Ovary (tissue), 9 donors: ENCODE data around the gene SFI1. TPM values are rescaled to one million over a fixed set of nuclear protein-coding genes. Genes with fewer than 3 reads are reported as not detected.

Experiments
- DNase-seq, 5 donors: peaks; one replicate each; pipeline ENCODE4 v3.0.0-alpha.2; 2019 to 2020
- H3K27ac ChIP-seq, 2 donors: fragments of 200-600 bp; one replicate each; pipeline versions ENCODE4 v1.5.1 to v1.8.0; 2019 to 2022
- H3K27me3 ChIP-seq: fragments of 200-600 bp; one replicate; pipeline ENCODE4 v1.8.0; 2022
- H3K36me3 ChIP-seq: fragments of 200-600 bp; sonication (generic); one replicate; pipeline ENCODE4 v1.5.1; 2019
- H3K4me1 ChIP-seq: one replicate; pipeline ENCODE4 v1.8.1; 2013; ENCODE audit warnings: mild to moderate bottlenecking, moderate library complexity; ENCODE audit not compliant: insufficient read depth
- H3K4me3 ChIP-seq: fragments of 200-600 bp; sonication (generic); one replicate; pipeline ENCODE4 v1.5.1; 2017
- H3K9me3 ChIP-seq, 2 donors: fragments of 200-600 bp in 1 of 2; sonication (generic) in 1 of 2; one replicate each; pipeline versions ENCODE4 v1.5.1 to v1.8.1; 2013 to 2019; ENCODE audit warnings: mild to moderate bottlenecking in 1 of 2, moderate library complexity in 1 of 2
- EP300 ChIP-seq: sonication (generic); formaldehyde crosslinking; IDR thresholded peaks from one replicate; pipeline ENCODE4 v1.6.1; 2017; ENCODE audit warnings: antibody characterized with exemption
- POLR2A ChIP-seq: fragments of 450-650 bp; IDR thresholded peaks from one replicate; pipeline ENCODE4 v1.6.1; 2017; ENCODE audit warnings: antibody characterized with exemption, mild to moderate bottlenecking, moderate library complexity
- WGBS, 3 donors: extraction: QIAGEN DNeasy Blood & Tissue Kit in 1 of 3; methylation state at CpG; one replicate each; pipeline versions ENCODE4 v1.1.5 to v1.1.7; 2013 to 2017; 5-methylcytosine and 5-hydroxymethylcytosine counted together
- intact Hi-C, 4 donors: fragments of 100-400 bp; cut with DNase I; formaldehyde crosslinking; loops; one replicate each; pipeline versions ENCODE4 v1.11.0 to v1.15.1; 2022 to 2023
- microRNA-seq, 3 donors: library from miRNA; unstranded; fragments of <30 nt; microRNA quantifications; one replicate each; pipeline versions ENCODE4 to v1.2.0, GENCODE V29; 2019 to 2020
- polyA plus RNA-seq, 2 donors: library from polyadenylated mRNA; stranded (reverse); fragments of 200-250 nt in 1 of 2; fragments of 350-450 nt in 1 of 2; fragmentation: Illumina TruSeq in 1 of 2; extraction: RNeasy Lipid Tissue Mini Kit (QIAGEN cat#74804) in 1 of 2; gene quantifications; one replicate each; pipeline ENCODE4 v1.2.3, GENCODE V29; 2013 to 2014
- small RNA-seq: library from RNA; depleted of rRNA; stranded (forward); fragments of <200 nt; gene quantifications from one replicate; pipeline ENCODE3, GENCODE V24; 2016
- total RNA-seq, 7 donors: library from RNA; depleted of rRNA in 2 of 7; stranded (reverse); fragments of >200 nt in 2 of 7; fragmentation: NEBNext Ultra II Directional in 3 of 7; extraction: Animal tissue kit (Norgen Biotek cat#: 25700) in 3 of 7; gene quantifications; one replicate each; pipeline versions ENCODE4 v1.1.0 to v1.2.4, GENCODE V29; 2016 to 2023
- TF ChIP-seq, protein P1 (sequence below), 3 donors: fragments of 450-650 bp in 2 of 3; fragments of 200-600 bp in 1 of 3; IDR thresholded peaks; one replicate each; pipeline versions ENCODE4 v1.5.1 to v1.8.0; 2016 to 2022; ENCODE audit warnings: antibody characterized with exemption in 3 of 3, mild to moderate bottlenecking in 1 of 3
- donor health status: DM: no; HTN: no; CAD: no; lungs with moderate emphysema.
- donor health status: DM: no; HTN: no; CAD: no.
- donor health status: Bipolar disorder and iron deficiency.
- donor health status: DM: yes; HTN: yes; CAD: no.
- donor health status: DM: no; HTN: no; CAD: no.
- donor health status: DM: yes; HTN: yes; CAD: no.

SFI1 gene
- total and polyA plus RNA-seq, 9 donors, result 10.8 to 33.9 (median 25.2) TPM

DNA sequence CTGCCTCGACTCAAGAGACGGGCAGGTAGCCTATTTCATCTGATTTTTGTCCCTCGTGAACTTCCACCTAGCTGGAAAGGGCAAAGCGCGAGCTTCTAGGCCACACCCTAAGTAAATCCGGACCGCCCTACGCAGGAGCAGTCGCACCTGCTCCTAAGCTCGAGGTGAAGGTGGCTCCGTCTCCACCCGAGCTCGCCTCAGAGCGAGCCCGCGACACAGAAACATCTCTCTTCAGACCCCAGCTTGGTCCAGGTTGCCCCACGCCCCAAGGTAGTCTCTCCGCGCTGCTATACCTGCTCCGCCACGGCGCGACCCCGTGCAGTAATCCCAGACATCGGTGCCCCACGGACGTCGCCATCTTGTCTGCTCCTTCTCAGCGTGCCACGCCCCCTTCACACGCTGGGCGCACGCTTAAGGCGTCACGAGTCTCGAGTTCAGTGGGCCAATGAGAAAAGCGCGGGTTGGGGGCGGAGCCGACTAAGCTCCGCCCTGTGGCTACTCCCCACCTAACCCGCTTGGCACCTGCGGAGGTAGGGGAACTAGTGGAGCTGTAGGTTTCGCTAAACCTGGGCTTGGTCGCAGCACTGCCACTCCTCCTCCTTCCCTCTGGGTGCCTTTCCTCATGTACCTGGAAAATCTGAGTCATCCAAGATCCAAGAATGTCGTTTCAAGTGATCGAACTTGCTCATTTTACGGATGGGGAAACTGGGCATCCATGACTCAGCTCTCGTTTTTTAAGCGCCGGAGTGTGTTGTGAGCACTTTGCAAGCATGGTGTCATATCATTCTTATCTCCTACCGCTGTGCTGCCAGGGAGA lies 165.7 kb downstream of the SFI1 start, which contains the start of gene PISD:
PISD (minus strand) TSS at position 365 of the 817 bp plus-strand sequence; CDS start at position 358, 7 bp downstream.
- H3K4me1 ChIP-seq, result peaks cover 5% of the 10 kb centered on the region
- peak within 1 kb of the TSS in 1 of 2 donors; percentile 48 for H3K27ac ChIP-seq
- H3K27me3 ChIP-seq, result no peaks in the 10 kb centered on the region
- intact Hi-C loops, result no loop called here
- H3K9me3 ChIP-seq, result no peaks in the 10 kb centered on the region
- 2 to 3% (median 3%) methylated on average over 52 of the region's 52 CpGs for WGBS, 3 donors
- H3K4me3 ChIP-seq, result peak within 1 kb of the TSS; percentile 53
- no peaks in the 10 kb centered on the region for H3K36me3 ChIP-seq
- no peak for TF ChIP-seq EP300
- peak; percentile 40 for TF ChIP-seq POLR2A
- DNase-seq, result peak; percentile 93 to 97 (median 95)

DNA sequence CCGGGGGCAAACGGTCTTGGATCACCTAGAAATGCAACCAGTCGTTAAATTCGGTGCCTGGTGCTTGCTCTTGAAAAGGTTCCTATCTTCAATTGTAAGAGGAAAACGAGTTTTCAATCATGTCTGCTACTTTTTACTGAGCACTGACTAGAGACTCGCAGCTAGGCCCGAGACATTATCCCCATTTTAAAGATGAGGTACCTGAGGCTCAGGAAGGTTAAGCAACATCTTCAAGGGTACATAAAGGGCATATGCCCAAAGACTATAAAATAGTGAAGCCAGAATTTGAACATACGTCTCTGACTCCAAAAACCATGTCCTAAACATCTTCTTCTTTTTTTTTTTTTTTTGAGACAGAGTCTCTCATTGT lies 166.3 kb downstream of the SFI1 start:
- Histone ChIP-seq H3K27me3 (no peaks in the 10 kb centered on the region), H3K27ac (no peak overlapping the region), H3K4me1 (peaks cover 5% of the 10 kb centered on the region), H3K9me3 (no peaks in the 10 kb centered on the region), H3K36me3 (no peaks in the 10 kb centered on the region), H3K4me3 (peak overlapping the region; percentile 53)
- WGBS, 3 donors, result 59 to 67% (median 60%) methylated on average over 8 of the region's 8 CpGs
- TF ChIP-seq, protein P1, sequence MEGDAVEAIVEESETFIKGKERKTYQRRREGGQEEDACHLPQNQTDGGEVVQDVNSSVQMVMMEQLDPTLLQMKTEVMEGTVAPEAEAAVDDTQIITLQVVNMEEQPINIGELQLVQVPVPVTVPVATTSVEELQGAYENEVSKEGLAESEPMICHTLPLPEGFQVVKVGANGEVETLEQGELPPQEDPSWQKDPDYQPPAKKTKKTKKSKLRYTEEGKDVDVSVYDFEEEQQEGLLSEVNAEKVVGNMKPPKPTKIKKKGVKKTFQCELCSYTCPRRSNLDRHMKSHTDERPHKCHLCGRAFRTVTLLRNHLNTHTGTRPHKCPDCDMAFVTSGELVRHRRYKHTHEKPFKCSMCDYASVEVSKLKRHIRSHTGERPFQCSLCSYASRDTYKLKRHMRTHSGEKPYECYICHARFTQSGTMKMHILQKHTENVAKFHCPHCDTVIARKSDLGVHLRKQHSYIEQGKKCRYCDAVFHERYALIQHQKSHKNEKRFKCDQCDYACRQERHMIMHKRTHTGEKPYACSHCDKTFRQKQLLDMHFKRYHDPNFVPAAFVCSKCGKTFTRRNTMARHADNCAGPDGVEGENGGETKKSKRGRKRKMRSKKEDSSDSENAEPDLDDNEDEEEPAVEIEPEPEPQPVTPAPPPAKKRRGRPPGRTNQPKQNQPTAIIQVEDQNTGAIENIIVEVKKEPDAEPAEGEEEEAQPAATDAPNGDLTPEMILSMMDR (IDR thresholded peaks at IDR 0.05), result no peak
- TF ChIP-seq POLR2A, result no peak
- no peak for TF ChIP-seq EP300
- intact Hi-C loops, result no loop called here
- DNase-seq, result no peak

Small RNA genes within 50 kb of the gene (microRNA-seq; reads per million reads assigned to microRNA genes)
- 0 reads per million in 3 donors for gene MIR7109

Small RNA genes within 50 kb of the gene (small RNA-seq; reads per million reads assigned to genes)
- not detected for gene AL096701.2
- not detected for gene RNU6-28P

Other genes starting within 250 kb of the SFI1 start
- gene PIK3IP1, start 204.0 kb upstream of the SFI1 start, total RNA-seq, result 10 to 100 TPM; 10.8 to 34.2 (median 18.7) TPM
- 10 to 100 TPM; 26.5 to 48.9 TPM for gene PIK3IP1, start 204.0 kb upstream of the SFI1 start, polyA plus RNA-seq
- gene PATZ1, start 150.2 kb upstream of the SFI1 start, total RNA-seq, result 10 to 100 TPM; 26.3 to 44.5 (median 39.3) TPM
- 10 to 100 TPM; 26.8 to 29.7 TPM for gene PATZ1, start 150.2 kb upstream of the SFI1 start, polyA plus RNA-seq
- 10 to 100 TPM; 46.8 to 71.8 (median 54.4) TPM for gene DRG1, start 96.9 kb upstream of the SFI1 start, total RNA-seq
- 10 to 100 TPM; 49.3 to 87.1 TPM for gene DRG1, start 96.9 kb upstream of the SFI1 start, polyA plus RNA-seq
- gene EIF4ENIF1, start 6.7 kb upstream of the SFI1 start, total RNA-seq, result 10 to 100 TPM in 6 of 7 donors, 1 to 10 TPM in 1; 8.4 to 43.6 (median 37.5) TPM
- 10 to 100 TPM; 22.3 to 50.2 TPM for gene EIF4ENIF1, start 6.7 kb upstream of the SFI1 start, polyA plus RNA-seq
- gene PISD, start 165.7 kb downstream of the SFI1 start, total RNA-seq, result 10 to 100 TPM; 18.8 to 60.2 (median 34.1) TPM
- 10 to 100 TPM; 12.0 to 19.4 TPM for gene PISD, start 165.7 kb downstream of the SFI1 start, polyA plus RNA-seq